Subcutaneous abdominal adipose tissue (tissue), 5 donors: ENCODE results near the gene CDYL2.

Experiments used
- H3K27ac ChIP-seq: one replicate; pipeline ENCODE4 v1.7.0; 2013; ENCODE audit warnings: low read depth, mild to moderate bottlenecking, inconsistent platforms, low read length, moderate library complexity
- H3K27me3 ChIP-seq, 5 donors: one replicate each; pipeline ENCODE4 v1.7.0; 2013; ENCODE audit warnings: low read length in 5 of 5, inconsistent platforms in 1 of 5; ENCODE audit not compliant: control insufficient read depth in 5 of 5, insufficient read depth in 4 of 5
- H3K36me3 ChIP-seq, 5 donors: one replicate each; pipeline ENCODE4 v1.7.0; 2013; ENCODE audit warnings: low read length in 5 of 5; ENCODE audit not compliant: control insufficient read depth in 5 of 5, insufficient read depth in 5 of 5
- H3K4me1 ChIP-seq, 5 donors: one replicate each; pipeline ENCODE4 v1.7.0; 2013; ENCODE audit warnings: low read length in 5 of 5, mild to moderate bottlenecking in 3 of 5, moderate library complexity in 1 of 5; ENCODE audit not compliant: control insufficient read depth in 5 of 5, insufficient read depth in 5 of 5
- H3K4me3 ChIP-seq, 5 donors: one replicate each; pipeline ENCODE4 v1.7.0; 2013; ENCODE audit warnings: low read length in 5 of 5, low read depth in 1 of 5
- H3K9ac ChIP-seq, 5 donors: one replicate each; pipeline ENCODE4 v1.7.0; 2013; ENCODE audit warnings: low read length in 5 of 5, mild to moderate bottlenecking in 4 of 5, moderate library complexity in 3 of 5
- H3K9me3 ChIP-seq, 5 donors: one replicate each; pipeline ENCODE4 v1.7.0; 2013; ENCODE audit warnings: low read length in 5 of 5; ENCODE audit not compliant: control insufficient read depth in 5 of 5
- donor health status: healthy.
- donor health status: healthy.
- donor health status: healthy.
- donor health status: healthy.
- donor health status: healthy.

CDYL2 gene

DNA sequence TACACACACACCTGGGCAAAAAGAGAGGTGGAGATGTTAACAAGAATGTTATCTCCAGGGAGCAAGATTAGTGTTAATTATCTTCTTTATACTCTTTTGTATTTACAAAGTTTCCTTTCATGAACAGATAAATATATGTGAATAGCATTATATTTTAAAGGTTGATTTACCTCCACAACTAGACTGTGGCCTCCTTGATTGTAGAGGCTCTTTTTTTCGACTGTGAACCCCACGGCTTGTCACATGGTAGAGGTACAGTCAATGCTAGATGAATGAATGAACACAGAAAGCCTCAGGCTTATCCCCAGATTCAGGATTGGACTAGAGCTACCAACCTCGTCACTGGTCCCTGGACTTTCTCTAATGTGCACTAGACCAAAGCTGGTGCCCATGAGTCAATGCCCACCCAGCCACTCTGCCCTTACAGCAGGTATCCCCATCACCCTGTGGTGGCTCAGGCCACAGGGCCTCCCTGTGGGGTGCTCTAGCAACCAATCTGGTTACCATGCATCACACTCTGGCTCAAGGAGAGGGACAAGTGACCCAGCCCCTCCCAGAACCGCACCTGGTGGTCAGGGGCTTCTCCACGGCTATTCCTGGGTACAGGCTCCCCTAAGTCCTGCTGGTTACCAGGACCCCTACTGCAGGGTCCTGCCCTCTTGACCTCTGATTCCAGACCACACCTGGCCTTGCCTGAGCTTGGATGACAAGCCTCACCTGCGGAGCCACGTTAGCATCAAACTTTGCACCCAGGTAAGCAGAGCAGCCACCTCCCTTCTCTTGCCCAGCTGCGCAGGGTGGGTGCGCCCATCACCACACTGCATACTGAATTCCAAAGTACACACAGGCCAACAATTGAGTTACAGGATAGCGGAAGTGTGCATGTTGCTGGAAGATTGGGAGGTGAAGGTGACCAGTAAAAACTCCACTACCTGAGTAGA is 101.0 kb downstream of the CDYL2 start:
- H3K9ac ChIP-seq: no peak overlapping the region
- no peak overlapping the region for H3K27ac ChIP-seq

DNA sequence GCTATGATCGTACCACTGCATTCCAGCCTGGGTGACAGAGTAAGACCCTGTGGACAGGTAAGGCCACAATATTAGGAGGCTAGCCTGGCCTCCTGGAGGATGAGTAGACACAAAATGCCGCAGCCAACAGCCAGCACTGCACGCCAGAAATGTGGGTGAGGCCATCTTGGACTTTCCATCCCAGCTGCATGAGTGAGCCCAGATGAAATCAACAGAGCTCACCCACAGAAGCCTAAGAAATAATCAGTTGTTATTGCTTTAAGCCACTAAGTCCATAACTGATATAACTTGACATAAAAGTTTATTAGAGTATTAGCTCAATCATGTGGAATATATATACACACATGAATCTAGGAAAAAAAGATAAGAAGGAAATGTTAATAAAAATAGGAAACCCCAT is 101.7 kb downstream of the CDYL2 start:
- Histone ChIP-seq H3K36me3 (no peaks in the 10 kb centered on the region), H3K27me3 (no peaks in the 10 kb centered on the region), H3K27ac (no peak overlapping the region), H3K4me3 (no peak overlapping the region), H3K9ac (no peak overlapping the region), H3K4me1 (no peaks in the 10 kb centered on the region), H3K9me3 (peaks cover 0 to 7% (median 0%) of the 10 kb centered on the region in 5 donors)

More for the DNA sequence above, 101.0 kb downstream of the CDYL2 start:
- Histone ChIP-seq H3K27me3 (no peaks in the 10 kb centered on the region), H3K4me3 (no peak overlapping the region), H3K36me3 (no peaks in the 10 kb centered on the region), H3K9me3 (peaks cover 0 to 3% (median 0%) of the 10 kb centered on the region in 5 donors), H3K4me1 (no peaks in the 10 kb centered on the region)

DNA sequence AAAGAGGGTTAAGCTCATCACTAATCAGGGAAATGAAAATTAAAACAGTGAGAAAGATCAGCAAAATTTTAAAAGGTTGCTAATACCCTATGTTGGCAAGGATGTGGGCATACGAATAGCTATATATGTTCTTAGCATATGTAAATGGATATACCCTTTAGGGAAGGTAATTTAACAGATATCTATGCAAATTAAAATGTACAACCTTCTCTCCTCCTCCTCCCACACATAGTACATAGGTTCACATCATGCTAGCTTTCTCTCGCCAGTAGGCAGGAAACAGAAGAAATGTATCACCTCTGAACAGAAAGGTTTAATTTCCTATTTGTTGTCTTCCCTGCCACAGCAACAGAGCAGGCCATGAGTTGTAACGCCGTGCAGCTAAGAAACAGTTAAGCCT is 103.8 kb downstream of the CDYL2 start:
- H3K36me3 ChIP-seq: no peaks in the 10 kb centered on the region
- H3K4me1 ChIP-seq: peaks cover 0 to 4% (median 0%) of the 10 kb centered on the region in 5 donors
- H3K4me3 ChIP-seq: no peak overlapping the region
- H3K9me3 ChIP-seq: peaks cover 0 to 7% (median 0%) of the 10 kb centered on the region in 5 donors
- no peaks in the 10 kb centered on the region for H3K27me3 ChIP-seq
- no peak overlapping the region for H3K27ac ChIP-seq
- no peak overlapping the region for H3K9ac ChIP-seq

GRCh38 chr16:80695020-80695419 is 109.4 kb downstream of the CDYL2 start:
- H3K4me1 ChIP-seq: peaks cover 0 to 4% (median 0%) of the 10 kb centered on the region in 5 donors
- peaks cover 0 to 7% (median 2%) of the 10 kb centered on the region in 5 donors for H3K9me3 ChIP-seq
- no peak overlapping the region for H3K4me3 ChIP-seq
- no peak overlapping the region for H3K9ac ChIP-seq
- no peak overlapping the region for H3K27ac ChIP-seq
- no peaks in the 10 kb centered on the region for H3K27me3 ChIP-seq
- no peaks in the 10 kb centered on the region for H3K36me3 ChIP-seq

GRCh38 chr16:80693553-80693952 is 110.8 kb downstream of the CDYL2 start:
- Histone ChIP-seq H3K4me3 (no peak overlapping the region), H3K27ac (no peak overlapping the region), H3K27me3 (no peaks in the 10 kb centered on the region), H3K9me3 (peaks cover 0 to 5% (median 2%) of the 10 kb centered on the region in 5 donors), H3K36me3 (no peaks in the 10 kb centered on the region), H3K9ac (no peak overlapping the region), H3K4me1 (peaks cover 0 to 4% (median 0%) of the 10 kb centered on the region in 5 donors)

GRCh38 chr16:80692270-80692669 is 112.1 kb downstream of the CDYL2 start:
- no peaks in the 10 kb centered on the region for H3K27me3 ChIP-seq
- H3K9ac ChIP-seq: no peak overlapping the region
- H3K27ac ChIP-seq: no peak overlapping the region

DNA sequence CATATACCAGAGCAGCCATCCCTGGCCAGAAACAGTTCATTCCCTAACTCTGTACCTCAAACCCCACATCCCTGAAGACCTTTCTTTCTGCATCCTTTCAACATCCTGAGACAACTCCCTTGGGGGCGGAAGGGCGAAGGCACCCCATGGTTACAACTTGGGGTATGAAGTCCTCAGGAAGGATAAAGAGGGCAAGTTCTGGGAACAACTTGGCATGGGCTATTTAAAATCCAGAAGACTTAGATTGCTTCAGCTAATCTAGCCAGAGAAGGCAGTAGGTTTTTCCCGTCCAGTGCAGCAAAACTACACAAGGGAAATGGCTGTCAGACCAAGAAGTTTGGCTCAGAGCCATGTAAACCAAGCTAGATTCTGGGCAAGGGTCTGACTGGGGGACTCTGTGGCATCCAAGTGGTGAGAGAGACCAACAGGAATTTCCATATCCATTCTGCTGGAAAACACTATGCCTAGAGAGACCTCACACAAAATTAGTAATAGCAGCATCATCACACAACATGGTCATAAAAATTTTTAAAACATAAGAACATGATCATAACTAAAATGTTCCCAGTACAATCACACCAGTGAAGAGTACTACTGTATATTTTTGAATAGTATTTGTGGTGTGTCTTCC is 113.2 kb downstream of the CDYL2 start:
- no peak overlapping the region for H3K27ac ChIP-seq
- H3K27me3 ChIP-seq: no peaks in the 10 kb centered on the region
- no peaks in the 10 kb centered on the region for H3K4me1 ChIP-seq
- no peaks in the 10 kb centered on the region for H3K36me3 ChIP-seq
- H3K4me3 ChIP-seq: no peak overlapping the region
- peaks cover 0 to 3% (median 0%) of the 10 kb centered on the region in 5 donors for H3K9me3 ChIP-seq
- no peak overlapping the region for H3K9ac ChIP-seq

More at GRCh38 chr16:80692270-80692669, 112.1 kb downstream of the CDYL2 start:
- H3K36me3 ChIP-seq: no peaks in the 10 kb centered on the region
- H3K9me3 ChIP-seq: peaks cover 0 to 3% (median 0%) of the 10 kb centered on the region in 5 donors
- peaks cover 0 to 2% (median 0%) of the 10 kb centered on the region in 5 donors for H3K4me1 ChIP-seq
- H3K4me3 ChIP-seq: no peak overlapping the region

GRCh38 chr16:80689487-80689886 is 114.9 kb downstream of the CDYL2 start:
- Histone ChIP-seq H3K27ac (no peak overlapping the region), H3K4me1 (no peaks in the 10 kb centered on the region), H3K4me3 (no peak overlapping the region), H3K9me3 (no peaks in the 10 kb centered on the region), H3K9ac (no peak overlapping the region), H3K27me3 (no peaks in the 10 kb centered on the region), H3K36me3 (peaks cover 0 to 5% (median under 1%) of the 10 kb centered on the region in 5 donors)

GRCh38 chr16:80687606-80688005 is 116.8 kb downstream of the CDYL2 start:
- Histone ChIP-seq H3K27ac (no peak overlapping the region), H3K27me3 (no peaks in the 10 kb centered on the region), H3K4me3 (no peak overlapping the region), H3K4me1 (no peaks in the 10 kb centered on the region), H3K36me3 (peaks cover 0 to 13% (median 7%) of the 10 kb centered on the region in 5 donors), H3K9me3 (no peaks in the 10 kb centered on the region), H3K9ac (no peak overlapping the region)

GRCh38 chr16:80684906-80685305 is 119.5 kb downstream of the CDYL2 start:
- Histone ChIP-seq H3K4me3 (no peak overlapping the region), H3K27ac (no peak overlapping the region), H3K9ac (no peak overlapping the region), H3K36me3 (peaks cover 0 to 13% (median 7%) of the 10 kb centered on the region in 5 donors), H3K4me1 (no peaks in the 10 kb centered on the region), H3K27me3 (no peaks in the 10 kb centered on the region), H3K9me3 (no peaks in the 10 kb centered on the region)
